ENCODE results near the gene NR4A2.
A peak's percentile ranks its signal among the peaks of the same experiment; 100 is the strongest.

NR4A2 gene

DNA sequence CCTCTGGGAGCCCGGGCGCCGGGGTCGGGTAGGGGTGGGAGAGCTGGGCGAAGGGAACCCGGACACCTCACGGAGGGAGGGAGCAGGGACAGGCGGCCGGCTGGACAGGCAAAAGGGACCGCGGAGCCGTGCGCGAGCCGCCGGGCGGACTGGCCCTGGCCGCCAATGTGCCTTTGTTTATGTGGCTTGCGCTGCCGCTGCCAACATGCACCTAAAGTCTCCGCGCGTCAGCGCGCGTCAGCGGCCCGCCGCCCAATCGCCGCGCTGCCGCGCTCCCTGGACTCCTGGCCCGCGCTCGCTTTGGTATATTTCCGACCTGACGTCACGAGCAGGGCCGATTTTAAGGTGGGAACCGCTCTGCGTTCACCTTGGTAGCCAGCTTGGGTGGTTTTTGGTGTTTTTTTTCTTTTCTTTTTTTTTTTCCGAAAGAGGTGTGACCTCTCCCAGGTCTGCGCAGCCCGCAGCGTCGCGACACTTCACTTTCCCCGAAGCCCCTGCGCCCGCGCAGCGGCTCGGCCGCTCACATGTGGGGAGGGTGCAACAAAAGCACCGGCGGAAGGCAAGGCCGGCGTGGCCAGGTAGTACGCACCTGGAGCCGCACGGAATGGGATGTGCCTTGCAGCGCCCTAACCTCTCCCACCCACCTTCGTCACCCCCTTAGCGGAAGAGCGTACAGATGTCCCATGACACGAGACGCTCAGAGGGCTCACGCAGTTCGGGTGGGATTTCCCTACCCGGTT is at the start of gene NR4A2:
TSS of gene NR4A2 (minus strand) at position 188 of the 740 bp plus-strand sequence. CDS start 2,535 bp downstream, outside the sequence.
- peak in 3 of 4 experiments; percentile 60 to 83 (median 80) for DNase-seq (ENCODE audit: low read depth in 4 of 4, low spot score in 1 of 4)

GRCh38 chr2:156380117-156380645 is 47.7 kb upstream of the NR4A2 start:
- no peak for DNase-seq (ENCODE audit: low read depth in 4 of 4, low spot score in 1 of 4)

- no peak for DNase-seq (ENCODE audit: low read depth in 4 of 4, low spot score in 1 of 4)
Measured at GRCh38 chr2:156379714-156380113, 47.2 kb upstream of the NR4A2 start.

DNA sequence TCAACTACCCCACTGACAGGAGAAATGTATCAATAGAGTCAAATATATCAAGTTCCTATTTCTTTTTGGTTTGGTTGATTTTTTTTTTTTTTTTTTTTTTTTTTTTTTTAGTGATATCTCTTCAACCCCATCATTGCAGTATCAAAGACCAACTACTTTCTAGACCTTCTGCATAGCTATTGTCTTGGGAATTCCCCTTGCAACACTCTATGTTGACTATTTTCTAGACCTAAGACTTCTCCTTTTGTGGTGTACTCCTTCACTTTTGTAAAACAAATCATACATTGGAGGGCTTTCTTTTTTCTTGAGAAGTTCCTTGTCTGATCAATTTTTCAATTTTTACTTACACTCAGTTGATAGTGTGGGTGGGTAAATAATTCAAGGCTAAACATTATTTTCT is 46.5 kb upstream of the NR4A2 start:
- DNase-seq (ENCODE audit: low read depth in 4 of 4, low spot score in 1 of 4) = no peak

DNA sequence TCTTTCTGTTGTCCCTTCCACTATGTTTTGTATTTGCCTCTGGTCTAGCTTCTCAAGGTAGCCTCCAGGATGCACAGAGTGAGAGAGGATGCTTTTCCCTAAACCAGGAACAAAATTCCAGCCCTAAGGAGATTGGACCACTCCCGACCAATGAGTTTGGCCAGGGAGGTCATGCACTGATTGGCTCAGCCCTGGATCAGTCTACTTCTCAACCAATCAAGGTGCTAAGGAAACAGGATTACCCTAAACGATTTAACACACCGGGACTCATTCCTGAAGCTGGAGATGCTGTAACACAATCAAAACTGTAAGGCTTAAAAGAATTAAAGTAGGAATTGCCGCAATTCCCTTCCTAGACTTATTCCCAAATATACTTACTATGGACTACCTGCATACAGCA is 34.2 kb upstream of the NR4A2 start:
- no peak for DNase-seq (ENCODE audit: low read depth in 4 of 4, low spot score in 1 of 4)

GRCh38 chr2:156363141-156363540 is 30.6 kb upstream of the NR4A2 start:
- no peak for DNase-seq (ENCODE audit: low read depth in 4 of 4, low spot score in 1 of 4)

GRCh38 chr2:156356014-156356754 is 23.7 kb upstream of the NR4A2 start:
- DNase-seq (ENCODE audit: low read depth in 4 of 4, low spot score in 1 of 4) = no peak

- no peak for DNase-seq (ENCODE audit: low read depth in 4 of 4, low spot score in 1 of 4)
Measured at GRCh38 chr2:156352911-156353310, 20.4 kb upstream of the NR4A2 start.

- no peak for DNase-seq (ENCODE audit: low read depth in 4 of 4, low spot score in 1 of 4)
Measured at GRCh38 chr2:156350374-156351142, 18.0 kb upstream of the NR4A2 start.

- no peak for DNase-seq (ENCODE audit: low read depth in 4 of 4, low spot score in 1 of 4)
Measured at GRCh38 chr2:156349605-156350004, 17.1 kb upstream of the NR4A2 start.

- no peak for DNase-seq (ENCODE audit: low read depth in 4 of 4, low spot score in 1 of 4)
Measured at GRCh38 chr2:156349161-156349560, 16.6 kb upstream of the NR4A2 start.

DNA sequence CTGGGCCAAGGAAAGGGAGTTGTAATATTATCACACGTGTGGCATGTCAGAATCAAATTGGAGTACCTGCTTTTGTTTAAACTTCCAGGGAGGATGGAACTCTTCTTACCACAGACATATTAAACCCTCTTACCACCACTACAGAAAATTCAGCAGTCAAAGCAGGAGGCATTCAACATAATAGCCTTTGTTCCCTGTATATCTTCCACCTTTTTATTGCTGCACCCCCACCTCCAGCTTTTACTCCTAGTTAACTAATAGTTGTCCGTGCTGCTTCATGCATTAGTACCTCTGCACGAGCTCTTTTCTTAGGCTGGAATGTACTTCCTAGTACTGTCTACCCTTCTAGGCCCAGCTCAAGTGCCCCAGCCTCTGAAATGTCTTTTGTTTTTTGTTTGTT is 14.9 kb upstream of the NR4A2 start:
- DNase-seq (ENCODE audit: low read depth in 4 of 4, low spot score in 1 of 4) = no peak

DNA sequence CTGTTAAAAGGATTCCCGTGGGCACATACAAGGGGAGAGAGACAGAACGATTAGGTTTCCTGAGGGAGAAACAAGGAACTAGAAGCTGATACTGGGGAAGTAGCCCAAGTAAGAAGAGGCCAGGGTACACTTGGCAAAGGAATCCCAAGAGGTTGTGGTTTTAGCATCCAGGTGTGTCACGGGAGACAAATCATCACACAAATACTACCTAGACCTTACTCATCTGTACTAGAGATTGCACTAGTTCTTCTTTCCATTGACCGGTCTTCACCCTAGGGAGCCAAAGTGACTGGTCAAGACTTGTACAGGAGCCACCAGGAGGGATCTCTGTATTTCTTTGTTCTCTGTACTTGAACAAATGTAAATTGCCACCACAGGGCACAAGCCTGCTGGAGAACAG is 14.2 kb upstream of the NR4A2 start:
- no peak for DNase-seq (ENCODE audit: low read depth in 4 of 4, low spot score in 1 of 4)

DNA sequence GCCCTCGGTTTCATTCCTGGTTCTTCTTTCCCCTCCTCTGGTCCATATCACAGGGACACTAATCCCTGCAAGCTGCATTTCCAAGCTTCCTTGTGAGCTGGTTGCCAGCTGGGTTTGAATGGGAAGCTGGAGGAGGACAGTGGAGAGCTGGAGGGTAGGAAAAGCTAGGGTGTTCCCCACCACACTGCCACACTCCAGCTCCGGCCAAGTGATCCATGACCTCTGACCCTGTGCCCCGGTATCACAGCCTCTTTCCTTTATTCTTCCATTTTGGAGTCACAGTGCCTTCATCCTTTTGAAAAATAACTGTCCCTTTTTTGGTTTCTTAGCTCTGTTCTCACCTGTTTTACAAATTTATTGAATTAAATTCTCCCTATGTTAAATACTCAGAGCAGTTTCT is 13.1 kb upstream of the NR4A2 start:
- DNase-seq (ENCODE audit: low read depth in 4 of 4, low spot score in 1 of 4) = no peak

DNA sequence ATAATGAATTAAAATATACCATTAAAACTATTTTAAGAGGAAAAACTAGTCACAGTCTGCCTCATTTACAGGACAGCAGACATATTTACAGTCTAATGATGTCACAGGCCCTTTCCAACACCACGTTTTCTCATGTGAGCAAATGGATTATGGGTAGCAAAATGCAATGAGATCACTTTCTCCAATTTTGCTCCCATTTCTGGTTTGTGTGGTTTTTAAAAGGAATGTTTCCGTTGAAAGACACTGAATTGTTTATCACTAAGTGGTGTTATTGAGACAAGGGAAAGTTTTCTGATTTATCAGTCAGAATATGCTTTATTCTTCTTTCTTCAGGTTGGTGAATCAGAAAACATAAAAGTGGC is 11.4 kb upstream of the NR4A2 start:
- no peak for DNase-seq (ENCODE audit: low read depth in 4 of 4, low spot score in 1 of 4)

GRCh38 chr2:156343096-156343939 is 10.8 kb upstream of the NR4A2 start:
- no peak for DNase-seq (ENCODE audit: low read depth in 4 of 4, low spot score in 1 of 4)

DNA sequence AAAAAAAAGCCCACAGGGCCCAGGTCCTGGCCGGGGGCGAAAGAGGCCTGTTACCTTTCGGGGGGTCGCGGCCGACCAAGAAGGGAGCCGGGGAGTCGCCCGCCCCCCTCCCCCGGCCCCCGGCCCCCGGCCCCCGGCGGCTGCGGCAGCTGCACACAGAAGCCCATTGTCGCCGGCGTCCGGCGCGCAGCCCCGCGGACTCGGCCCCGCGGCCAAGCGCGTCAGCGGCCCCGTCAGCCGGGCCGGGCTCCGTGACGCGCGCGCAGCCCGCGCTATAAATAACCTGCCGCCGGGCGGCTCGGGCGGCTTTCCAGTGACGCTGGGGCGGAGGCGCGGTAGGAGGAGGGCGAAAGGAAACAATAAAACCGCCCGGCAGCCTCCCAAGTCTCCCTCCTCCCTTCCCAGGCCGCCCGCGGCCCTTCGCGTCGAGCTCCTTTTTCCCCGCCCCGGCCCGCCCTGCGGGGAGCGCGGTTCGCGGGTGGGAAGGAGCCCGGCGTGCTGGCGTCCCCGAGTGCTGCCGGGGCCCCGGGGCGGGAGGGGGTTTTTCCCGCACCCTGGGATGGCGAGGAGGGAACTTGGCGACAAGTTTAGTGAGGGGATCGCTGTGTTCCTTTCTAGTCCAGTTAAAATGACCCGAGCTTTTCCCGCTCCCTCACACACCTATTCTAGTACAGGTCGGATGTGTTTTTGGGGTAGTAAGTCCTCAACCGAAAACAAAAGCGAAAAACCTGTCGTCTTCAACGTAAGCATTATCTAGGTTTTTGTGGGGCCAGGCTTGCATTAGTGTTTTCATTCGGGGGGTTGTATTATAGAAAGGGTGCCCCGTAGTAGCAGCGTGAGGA is 10.0 kb upstream of the NR4A2 start:
- peak in 3 of 4 experiments; percentile 67 to 82 (median 77) for DNase-seq (ENCODE audit: low read depth in 4 of 4, low spot score in 1 of 4)

DNA sequence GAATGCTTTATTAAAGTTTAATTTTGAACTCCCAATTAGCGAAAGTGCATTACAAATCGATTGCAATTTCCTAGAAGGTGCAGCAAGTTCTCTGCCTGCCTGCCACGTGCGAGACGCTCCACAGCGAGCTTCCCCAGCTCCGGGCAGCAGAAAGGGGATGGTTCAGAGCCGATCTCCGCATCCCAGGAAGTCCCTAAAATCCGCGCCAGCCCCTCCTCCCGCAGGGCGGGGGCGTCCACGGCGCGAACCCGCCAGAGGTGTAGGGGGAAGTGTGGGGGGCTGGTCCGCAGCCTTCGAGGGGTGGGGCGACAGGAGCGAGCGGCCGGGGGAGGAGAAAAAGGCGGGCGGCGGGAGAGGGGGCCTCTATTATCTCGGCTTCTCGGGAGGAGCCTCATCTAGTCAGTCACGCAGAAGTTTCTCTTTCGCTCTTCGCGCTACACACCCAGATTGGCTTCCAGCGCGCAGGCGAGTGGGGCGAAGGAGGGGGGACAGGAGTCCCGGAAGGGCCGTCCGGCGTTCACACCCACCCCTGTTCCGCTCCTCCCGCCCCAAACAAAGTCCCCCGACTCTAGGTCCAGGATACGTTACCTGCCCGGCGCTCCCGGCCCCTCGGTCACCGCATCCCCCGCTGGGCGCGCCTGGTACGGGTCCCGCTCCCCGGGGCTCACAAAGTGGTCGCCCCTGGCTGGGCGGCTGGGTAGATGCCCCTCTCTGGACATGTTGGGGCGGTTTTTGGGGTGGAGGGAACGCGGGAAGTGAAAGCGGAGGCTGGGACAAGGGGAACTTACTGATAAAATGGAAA is 9.1 kb upstream of the NR4A2 start:
- DNase-seq (ENCODE audit: low read depth in 4 of 4, low spot score in 1 of 4) = peak in 3 of 4 experiments; percentile 79 to 87 (median 86)
